GM19463 (cell line): ENCODE data around the gene SLC35B2.
A peak's percentile ranks its signal among the peaks of the same experiment; 100 is the strongest.

ENCODE experiments used
- ATAC-seq: cut with Tn5 transposase; IDR thresholded peaks from one replicate; pipeline ENCODE4 v1.9.1; 2021; ENCODE audit warnings: mild to moderate bottlenecking, moderate library complexity; ENCODE audit not compliant: unreplicated experiment

SLC35B2 gene

GRCh38 chr6:44257025-44257752, at the start of gene SLC35B2:
Gene SLC35B2, minus strand, starts transcription at chr6:44257528. Its CDS starts 118 bp downstream, at chr6:44257410.
- peak; percentile 48 for ATAC-seq

- ATAC-seq, result no peak
Measured at GRCh38 chr6:44306710-44307109, 49.4 kb upstream of the SLC35B2 start.

DNA sequence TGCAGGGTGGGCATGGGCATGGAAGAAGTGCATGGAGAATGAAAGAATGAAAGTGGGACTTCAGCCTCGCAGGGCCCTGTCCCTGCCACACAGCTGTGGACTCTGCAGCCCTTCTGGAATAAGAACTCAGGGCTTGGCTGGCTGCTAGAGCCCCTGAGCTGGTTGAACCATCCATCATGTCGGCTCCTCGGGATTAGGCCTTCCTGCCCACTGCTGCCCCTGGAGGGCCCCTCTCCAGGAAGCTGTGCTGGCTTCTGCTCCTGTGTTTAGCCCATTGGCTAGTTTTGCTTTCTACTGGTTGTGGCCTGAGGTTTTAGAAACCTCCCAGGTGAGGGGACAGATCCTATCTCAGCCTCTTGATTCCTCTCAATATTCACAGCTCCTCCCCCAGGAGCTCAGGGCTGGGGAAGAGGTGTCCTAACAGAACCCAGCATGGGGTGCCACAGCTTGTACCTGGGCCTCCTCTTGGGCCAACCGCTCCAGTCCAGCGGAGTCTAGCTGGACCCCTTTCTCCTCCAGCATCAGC, 47.9 kb upstream of the SLC35B2 start:
- ATAC-seq, result no peak

- ATAC-seq, result no peak
Measured at GRCh38 chr6:44304282-44305199, 47.2 kb upstream of the SLC35B2 start.

DNA sequence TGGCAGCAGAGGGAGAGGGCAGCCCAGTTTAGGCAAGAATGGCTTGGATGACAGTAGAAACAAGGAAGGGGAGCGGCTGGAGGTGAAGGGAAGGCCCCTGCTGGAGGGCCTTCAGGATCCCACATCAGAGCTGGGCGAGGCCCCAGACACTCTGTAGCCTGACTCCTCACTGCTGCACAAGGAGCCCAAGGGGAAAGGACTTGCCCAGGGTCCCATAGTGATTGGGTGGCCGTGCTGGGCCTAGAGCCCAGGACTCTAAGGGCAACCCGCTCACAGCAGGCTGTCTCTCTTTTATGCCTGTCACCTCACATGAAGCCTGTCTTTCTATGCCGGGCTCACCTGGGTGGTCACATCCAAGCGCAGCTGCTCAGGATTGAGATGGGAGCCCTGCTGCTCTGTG, 46.5 kb upstream of the SLC35B2 start:
- no peak for ATAC-seq

GRCh38 chr6:44302856-44303255, 45.5 kb upstream of the SLC35B2 start:
- no peak for ATAC-seq

DNA sequence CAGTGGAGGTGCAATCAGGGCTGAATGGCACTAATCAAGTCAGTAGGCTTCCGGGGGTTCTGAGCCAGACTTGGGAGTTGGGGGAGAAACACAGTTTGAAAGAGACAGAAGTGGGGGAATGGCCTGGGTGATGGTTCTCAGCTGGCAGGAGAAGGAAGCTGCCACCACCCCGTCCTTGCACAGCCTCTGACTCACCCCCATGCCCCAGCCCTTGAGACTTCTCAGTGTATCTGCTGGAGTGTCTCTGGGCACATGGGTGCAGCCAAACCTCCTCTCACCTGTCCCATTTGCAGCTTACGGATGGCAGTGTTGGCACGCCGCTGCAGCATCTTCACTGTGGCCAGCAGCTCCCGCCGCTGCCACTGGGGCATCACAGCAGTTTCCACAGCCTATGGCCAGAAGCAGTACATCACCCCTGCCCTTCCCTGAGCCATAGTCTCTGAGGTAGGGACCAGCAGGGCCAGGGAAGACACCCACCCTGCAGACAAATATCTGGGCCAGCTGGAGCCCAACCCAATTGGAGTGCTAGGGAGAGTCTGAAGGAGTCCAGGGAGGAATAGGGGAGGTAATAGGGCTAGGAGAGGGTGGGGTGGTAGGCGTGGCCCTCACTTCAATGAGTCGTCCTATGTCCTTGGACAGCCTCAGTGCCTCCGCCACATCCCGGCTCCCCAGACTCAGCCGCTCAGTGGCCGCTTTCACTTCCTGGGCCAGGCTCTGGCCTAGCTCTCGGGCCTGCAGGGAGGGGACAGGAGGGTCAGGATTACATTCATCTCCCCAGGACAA, 44.6 kb upstream of the SLC35B2 start:
- ATAC-seq, result no peak

GRCh38 chr6:44301106-44301505, 43.8 kb upstream of the SLC35B2 start:
- no peak for ATAC-seq

GRCh38 chr6:44300292-44300823, 43.0 kb upstream of the SLC35B2 start:
- no peak for ATAC-seq

DNA sequence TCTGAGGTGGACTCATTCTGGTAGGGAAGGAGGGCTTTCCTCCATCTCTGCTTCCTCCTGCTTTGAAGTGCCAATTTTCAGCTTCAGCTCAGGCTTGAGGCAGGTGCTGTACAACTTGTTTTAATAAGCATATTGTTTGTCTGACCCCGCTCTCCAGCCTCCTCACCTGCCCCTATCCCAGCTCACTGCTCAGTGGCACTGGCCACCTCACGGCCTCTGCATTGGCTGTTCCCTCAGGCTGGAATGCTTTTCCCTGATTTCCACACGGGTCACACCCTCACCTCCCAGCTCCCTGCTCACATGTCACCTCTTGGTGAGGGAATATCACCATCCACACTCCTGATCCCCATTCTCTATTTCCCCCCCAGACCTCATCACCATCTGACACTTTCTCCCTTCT, 41.5 kb upstream of the SLC35B2 start:
- ATAC-seq, result no peak

GRCh38 chr6:44298055-44298803, 40.9 kb upstream of the SLC35B2 start:
- ATAC-seq, result no peak

- ATAC-seq, result no peak
Measured at GRCh38 chr6:44297063-44298038, 40.0 kb upstream of the SLC35B2 start.

DNA sequence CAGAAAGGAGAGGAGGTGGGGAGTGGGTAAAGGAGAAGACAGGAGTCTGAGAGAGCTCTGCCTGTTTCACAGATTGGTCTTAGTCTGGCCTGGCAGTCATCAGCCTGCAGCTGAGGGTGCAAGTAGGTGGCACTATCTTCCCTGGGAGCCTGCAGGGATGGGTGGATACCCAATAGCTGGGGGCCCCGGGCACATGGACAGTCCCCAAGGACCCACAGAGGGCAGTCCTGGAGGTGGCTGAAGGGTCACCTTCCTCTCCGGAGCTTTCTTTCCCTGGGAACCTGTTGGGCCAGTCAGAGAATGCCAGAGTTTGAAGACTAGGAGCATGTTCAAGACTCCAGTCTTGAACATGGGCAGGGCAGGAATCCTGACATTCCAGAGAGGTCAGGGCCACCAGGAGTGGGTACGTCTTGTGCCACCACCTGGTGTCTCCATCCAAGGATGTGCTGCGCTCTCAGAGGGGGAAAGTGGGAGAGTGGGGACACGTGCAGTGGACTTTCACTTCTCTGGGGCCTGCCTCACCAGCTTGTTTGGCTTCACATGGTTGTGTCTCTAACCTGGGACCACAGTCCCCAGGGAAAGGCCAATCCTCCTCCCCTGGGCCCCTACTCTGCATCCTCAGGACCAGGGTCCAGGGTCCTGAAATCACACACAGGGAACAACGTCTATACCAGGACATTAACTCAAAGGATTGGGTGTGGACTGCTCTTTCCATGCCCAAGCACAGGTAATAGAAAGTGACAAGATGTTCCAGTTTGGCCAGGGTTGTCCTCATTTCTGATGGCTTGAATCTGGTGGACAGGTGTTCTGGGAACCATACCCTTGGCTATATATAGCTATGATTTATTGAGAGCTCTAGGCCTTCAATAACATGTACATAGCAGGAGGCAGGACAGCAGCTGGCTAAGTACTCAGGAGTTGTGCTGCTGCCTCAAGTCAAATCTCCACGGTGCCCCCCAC, 37.8 kb upstream of the SLC35B2 start:
- no peak for ATAC-seq

GRCh38 chr6:44292661-44293365, 35.5 kb upstream of the SLC35B2 start:
- ATAC-seq, result no peak

- ATAC-seq, result no peak
Measured at GRCh38 chr6:44291841-44292240, 34.5 kb upstream of the SLC35B2 start.

- ATAC-seq, result no peak
Measured at GRCh38 chr6:44289726-44290260, 32.5 kb upstream of the SLC35B2 start.

DNA sequence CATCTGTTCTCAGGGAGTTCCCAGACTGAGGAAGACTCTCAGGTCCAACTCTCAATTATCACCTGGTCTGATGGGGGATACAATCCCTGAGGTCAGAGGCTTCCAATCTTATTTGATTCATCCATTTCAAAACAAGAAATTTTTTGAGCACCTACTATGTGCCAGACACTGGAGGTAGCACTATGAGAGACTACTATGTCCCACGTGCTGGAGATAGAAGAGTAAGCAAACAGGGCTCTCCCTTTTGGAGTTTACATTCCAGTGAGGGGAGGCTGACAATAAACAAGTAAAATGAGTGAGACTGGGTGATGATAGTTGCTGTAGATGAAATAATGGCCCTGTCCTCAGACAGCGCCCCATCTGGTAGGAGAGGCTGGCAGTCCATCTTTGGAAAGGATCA, 29.4 kb upstream of the SLC35B2 start:
- ATAC-seq, result no peak
